GM12801 (cell line): ENCODE data around the gene TAGLN2.

Experiments used
- TF ChIP-seq, protein P1 (sequence below): IDR thresholded peaks from one replicate; pipeline ENCODE4 v1.5.1; 2011; ENCODE audit warnings: control low read depth; ENCODE audit not compliant: insufficient read length; ENCODE audit errors: extremely low read depth

The TAGLN2 gene

DNA sequence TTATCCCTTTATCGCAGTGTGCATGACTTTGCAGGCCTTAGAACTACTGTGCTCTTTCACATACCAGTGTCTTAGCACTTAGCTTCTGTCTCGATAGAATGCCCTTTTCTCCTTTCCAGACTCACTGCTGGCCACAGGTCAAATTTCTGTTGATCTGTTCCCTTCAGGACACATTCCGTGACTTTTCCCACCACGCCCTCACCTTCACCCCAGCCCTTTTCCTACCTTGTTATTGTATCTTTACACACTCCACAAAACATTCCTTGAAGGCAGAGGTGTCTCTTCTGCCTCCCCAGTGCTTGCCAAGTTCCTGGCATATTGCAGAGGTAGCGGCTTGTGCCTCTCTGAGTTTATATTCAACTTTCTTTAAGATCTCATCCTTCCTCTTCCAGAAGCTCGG lies 23.8 kb upstream of the TAGLN2 start:
- TF ChIP-seq, protein P1, sequence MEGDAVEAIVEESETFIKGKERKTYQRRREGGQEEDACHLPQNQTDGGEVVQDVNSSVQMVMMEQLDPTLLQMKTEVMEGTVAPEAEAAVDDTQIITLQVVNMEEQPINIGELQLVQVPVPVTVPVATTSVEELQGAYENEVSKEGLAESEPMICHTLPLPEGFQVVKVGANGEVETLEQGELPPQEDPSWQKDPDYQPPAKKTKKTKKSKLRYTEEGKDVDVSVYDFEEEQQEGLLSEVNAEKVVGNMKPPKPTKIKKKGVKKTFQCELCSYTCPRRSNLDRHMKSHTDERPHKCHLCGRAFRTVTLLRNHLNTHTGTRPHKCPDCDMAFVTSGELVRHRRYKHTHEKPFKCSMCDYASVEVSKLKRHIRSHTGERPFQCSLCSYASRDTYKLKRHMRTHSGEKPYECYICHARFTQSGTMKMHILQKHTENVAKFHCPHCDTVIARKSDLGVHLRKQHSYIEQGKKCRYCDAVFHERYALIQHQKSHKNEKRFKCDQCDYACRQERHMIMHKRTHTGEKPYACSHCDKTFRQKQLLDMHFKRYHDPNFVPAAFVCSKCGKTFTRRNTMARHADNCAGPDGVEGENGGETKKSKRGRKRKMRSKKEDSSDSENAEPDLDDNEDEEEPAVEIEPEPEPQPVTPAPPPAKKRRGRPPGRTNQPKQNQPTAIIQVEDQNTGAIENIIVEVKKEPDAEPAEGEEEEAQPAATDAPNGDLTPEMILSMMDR: no peak

DNA sequence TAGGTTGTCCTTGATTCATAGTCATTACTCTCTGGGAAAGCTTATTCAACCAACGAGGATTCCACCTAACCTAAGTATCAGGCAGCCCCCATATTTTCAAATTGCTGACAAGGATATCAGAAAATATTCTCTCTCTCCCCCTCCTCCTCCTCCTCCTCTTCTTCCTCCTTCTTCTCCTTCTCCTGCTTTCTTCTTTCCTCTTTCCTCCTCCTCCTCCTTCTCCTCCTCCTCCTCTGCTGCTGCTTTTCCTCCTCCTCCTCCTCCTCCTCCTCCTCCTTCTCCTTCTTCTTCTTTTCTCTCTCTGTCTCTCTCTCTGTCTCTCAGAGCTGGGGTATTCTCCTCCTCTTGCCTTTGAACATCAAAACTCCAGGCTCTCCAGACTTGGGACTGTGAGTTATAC lies 22.6 kb upstream of the TAGLN2 start:
- TF ChIP-seq, protein P1: no peak

DNA sequence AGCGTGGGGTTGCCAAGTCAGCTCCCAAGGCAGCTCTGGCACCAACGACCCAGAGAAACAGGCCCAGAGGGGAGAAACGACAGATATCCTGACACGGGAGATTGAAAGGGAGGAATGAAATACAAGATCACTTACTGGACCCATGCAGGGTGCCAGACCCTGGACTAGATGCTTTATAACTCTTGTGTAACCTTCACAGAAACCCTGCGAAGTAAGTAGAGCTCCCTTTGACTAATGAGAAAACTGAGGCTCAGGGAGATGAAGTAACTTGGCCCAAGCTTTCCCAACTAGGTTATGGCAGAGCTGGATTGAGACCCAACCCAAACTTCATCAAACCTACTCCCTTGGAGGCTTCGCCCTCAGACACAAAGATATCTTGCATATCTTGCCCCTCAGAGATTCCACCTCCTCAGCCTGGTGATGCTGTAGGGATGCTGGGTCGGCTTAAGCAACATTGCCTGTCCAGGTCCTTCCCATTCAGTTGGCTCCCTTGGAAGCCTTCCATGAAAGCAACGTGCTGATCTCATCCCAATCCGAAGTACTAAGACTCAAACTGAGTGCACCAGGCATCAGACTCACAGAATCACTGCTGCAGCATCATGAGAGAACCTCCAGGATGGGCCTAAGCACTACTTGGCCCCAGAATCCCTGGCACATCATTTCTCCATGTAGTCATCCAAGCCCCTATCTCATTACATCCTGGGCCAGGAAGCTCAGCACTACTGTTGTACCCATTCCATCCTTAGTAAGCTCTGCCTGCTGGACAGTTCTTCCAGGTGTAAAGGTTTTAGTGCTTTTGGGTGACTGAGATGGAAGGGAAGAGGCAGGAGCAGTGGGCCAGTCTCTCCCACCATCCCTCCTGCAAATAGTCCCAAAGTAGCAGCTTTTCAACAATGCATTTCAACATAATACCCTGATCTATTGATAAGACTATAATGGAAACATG lies 21.2 kb upstream of the TAGLN2 start:
- TF ChIP-seq, protein P1: no peak

DNA sequence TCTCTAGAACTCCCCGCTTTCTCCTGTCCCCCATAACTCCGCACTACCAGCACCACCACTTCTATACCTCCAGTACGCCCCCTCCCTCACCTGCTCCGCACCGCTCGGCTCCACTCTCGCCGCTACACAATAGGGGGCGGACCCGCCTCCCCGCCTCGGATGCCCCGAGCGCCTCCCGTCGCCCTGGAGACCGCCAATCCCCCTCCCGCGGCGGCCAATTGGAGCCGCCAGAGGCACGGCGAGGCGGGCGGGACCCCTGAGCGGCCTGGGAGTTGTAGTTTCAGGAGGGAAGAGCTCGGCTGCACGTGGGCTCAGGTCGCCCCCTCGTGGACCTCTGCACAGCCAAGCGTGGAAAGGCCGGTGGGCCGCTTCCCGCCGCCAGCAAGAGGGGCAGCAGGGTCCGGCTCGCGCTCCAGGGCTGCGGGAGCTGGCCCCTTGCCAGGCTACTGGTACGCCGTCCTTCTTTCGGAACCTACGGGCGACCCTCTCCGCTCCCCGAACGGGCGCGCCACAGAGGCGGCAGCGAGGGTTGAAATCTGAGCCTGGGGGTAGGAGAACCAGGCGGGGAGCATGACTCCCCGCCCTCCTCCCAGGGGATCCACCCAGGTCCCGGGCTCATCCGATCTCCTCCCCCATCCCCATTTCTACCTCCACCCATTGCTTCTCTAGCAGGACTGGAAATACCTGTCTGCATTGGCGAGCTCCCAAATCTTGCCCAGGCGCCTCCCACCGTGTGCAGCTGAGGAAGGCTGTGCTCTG lies 20.4 kb upstream of the TAGLN2 start, which contains the start of gene IGSF9:
TSS of gene IGSF9 (minus strand) at position 131 of the 759 bp plus-strand sequence. CDS start 2,159 bp downstream, outside the sequence.
- TF ChIP-seq, protein P1: no peak

DNA sequence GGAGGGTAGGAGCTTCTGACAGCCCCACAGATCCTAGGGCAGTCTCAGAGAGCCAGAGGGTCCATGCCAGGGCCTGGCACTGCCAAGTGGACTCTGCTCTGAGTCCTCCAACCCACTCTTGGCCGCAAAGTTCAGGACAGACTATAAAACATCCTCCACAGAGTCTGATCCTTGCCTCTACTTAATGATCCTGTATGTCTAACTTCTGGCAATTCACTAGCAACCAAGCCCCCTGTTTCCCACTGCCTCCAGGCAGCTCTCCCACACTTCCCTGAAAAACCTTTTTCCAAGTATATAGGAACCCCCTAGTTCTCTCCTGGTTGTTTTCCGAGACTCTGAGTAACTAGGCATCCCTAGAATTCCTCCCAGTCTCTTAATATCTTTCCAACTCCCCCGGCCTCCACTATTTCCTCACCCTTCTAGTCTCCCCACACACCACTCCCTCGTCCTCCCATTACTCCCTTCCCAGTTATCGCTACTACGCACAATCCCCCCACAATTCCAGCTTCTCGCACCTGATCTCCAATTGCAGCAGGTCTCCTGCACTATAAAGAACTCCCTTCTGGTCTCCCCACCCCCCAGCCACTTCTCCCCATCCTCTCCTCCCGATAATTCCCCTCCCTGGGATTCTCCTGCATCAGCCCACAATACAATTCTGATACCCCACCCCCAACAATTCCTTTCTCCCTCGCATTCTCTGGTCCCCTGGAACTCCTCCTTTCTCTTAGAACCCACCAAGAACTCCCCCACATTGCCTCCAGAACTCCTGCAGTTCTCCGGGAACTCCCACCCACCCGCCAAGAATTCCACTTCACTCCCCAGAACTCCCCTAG lies 19.5 kb upstream of the TAGLN2 start:
- TF ChIP-seq, protein P1: no peak

DNA sequence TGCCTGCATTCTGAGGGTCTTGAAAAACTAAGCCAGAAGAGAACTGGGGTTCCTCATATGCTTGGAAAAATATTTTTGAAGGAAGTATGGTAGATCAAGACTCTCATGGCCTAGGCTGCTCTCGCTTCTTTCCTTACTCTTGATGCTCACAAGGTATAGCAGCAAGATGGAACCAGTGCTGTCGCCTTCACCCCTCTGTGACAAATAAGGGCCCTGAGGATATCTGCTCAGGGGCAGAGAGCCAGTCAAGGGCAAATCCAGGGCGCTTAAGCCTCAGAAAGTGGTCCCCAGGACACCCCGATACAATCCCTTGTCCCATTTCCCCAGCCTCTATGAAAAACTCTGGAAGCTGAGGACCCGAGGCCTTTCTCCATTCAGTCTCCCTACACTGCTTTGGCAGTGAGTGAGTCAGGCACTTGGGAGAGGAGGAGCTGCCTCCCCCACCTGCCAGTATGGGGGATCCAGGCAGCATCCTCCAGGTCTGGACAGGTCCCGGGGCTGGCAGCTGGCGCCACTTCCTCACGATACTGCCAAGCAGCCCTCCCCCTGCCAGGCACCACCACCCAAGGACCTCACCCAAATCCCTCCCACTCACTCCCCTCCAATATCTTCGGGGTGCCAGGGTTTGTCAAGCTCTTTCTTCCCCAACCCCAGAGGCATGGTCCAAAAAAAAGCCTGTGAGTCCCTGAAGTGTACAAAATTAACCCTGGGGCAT lies 18.8 kb upstream of the TAGLN2 start:
- TF ChIP-seq, protein P1: no peak
